Natural killer cell treated with Interleukin-12 subunit alpha and Interleukin-12 subunit beta and Interleukin-15 and Interleukin-18, amount 100 ng/mL, for 72 hours (primary cell): Measurements from ENCODE around the gene PARN. TPM values are rescaled to one million over a fixed set of nuclear protein-coding genes. Genes with fewer than 3 reads are reported as not detected.
"Not testable (repeated sequence)": the region's sequence is repeated elsewhere in the genome, so short reads cannot be mapped to it uniquely, and the experiment has no call there.

ENCODE experiments used
- ATAC-seq, 2 donors: fragments of 150-1000 bp; cut with Tn5 transposase in 1 of 2; sonication (Bioruptor Pico), chemical (Tn5 transposase) in 1 of 2; 2 replicates each; pipeline ENCODE4 v1.10.0; 2021
- DNase-seq: peaks from one replicate; pipeline ENCODE4 v3.0.0; 2022; ENCODE audit warnings: low spot score
- H3K27ac Mint-ChIP-seq, 2 donors: 1 replicate in 1 of 2; 2 replicates in 1 of 2; pipeline ENCODE4 v1.8.0; 2022; ENCODE audit warnings: mixed read lengths in 2 of 2, mild to moderate bottlenecking in 1 of 2, moderate library complexity in 1 of 2
- H3K27me3 Mint-ChIP-seq, 2 donors: 1 replicate in 1 of 2; 2 replicates in 1 of 2; pipeline ENCODE4 v1.8.0; 2022; ENCODE audit warnings: mixed read lengths in 2 of 2
- H3K36me3 Mint-ChIP-seq: one replicate; pipeline ENCODE4 v1.8.0; 2022; ENCODE audit warnings: mixed read lengths
- H3K4me1 Mint-ChIP-seq, 2 donors: 1 replicate in 1 of 2; 2 replicates in 1 of 2; pipeline ENCODE4 v1.8.0; 2022; ENCODE audit warnings: low read depth in 2 of 2, mixed read lengths in 2 of 2, mild to moderate bottlenecking in 1 of 2
- H3K4me3 Mint-ChIP-seq: one replicate; pipeline ENCODE4 v1.8.0; 2022; ENCODE audit warnings: mixed read lengths
- H3K9me3 Mint-ChIP-seq: 2 replicates; pipeline ENCODE4 v1.8.0; 2022; ENCODE audit warnings: mixed read lengths
- total RNA-seq, 2 donors: library from RNA; stranded (reverse); gene quantifications; one replicate each; pipeline ENCODE4 v1.2.3, GENCODE V29; 2022

The PARN gene
- total RNA-seq, 2 donors from 2014 or later: 25.4 to 50.4 TPM

DNA sequence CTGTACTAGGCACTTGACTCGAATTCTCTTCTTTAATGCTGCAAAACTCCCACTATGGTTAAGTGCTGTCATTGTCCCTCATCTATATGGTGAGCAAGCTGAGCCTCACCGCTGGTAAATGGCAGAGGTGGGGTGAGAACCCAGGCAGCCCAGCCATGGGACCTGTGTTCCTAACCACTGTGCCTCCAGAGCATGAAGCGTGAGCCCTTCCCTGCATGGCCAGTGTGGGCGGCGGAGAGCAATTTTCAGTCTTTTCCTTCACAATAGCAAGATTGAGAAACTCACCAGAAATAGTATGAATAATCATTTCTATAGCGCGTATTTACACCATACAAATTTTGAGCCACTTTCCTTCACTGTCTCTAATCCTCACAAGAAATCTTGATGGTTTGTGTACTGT is 11.9 kb upstream of the PARN start:
- peaks cover 5% of the 10 kb centered on the region for H3K36me3 Mint-ChIP-seq
- H3K4me3 Mint-ChIP-seq: no peak overlapping the region
- no peak overlapping the region for H3K27ac Mint-ChIP-seq
- H3K9me3 Mint-ChIP-seq: no peaks in the 10 kb centered on the region
- no peak for DNase-seq
- H3K27me3 Mint-ChIP-seq: no peaks in the 10 kb centered on the region
- ATAC-seq: peak in 1 of 2 donors; percentile 60
- peaks cover 12 to 15% of the 10 kb centered on the region in 2 donors for H3K4me1 Mint-ChIP-seq

DNA sequence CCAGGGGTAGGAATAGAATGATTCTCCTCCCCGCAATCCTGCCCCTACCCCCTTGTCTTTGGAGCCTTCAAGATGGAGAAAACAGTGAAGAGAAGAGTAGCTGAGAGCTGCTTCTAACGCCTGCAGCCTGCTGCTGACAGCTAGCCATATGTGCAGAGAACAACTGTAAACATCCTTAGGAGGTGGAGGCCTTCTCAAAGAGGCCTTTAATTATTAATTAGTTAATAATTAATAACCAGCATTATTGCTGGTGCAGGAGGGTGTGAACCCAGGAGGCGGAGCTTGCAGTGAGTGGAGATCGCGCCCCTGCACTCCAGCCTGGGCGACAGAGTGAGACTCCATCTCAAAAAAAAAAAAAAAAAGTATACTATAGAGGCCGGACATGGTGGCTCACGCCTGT is 11.1 kb upstream of the PARN start:
- Mint-ChIP-seq H3K4me1 (peaks cover 14 to 16% of the 10 kb centered on the region in 2 donors), H3K36me3 (peaks cover 5% of the 10 kb centered on the region), H3K4me3 (no peak overlapping the region), H3K27me3 (no peaks in the 10 kb centered on the region), H3K9me3 (no peaks in the 10 kb centered on the region), H3K27ac (no peak overlapping the region)
- ATAC-seq (no peak), DNase-seq (no peak)

DNA sequence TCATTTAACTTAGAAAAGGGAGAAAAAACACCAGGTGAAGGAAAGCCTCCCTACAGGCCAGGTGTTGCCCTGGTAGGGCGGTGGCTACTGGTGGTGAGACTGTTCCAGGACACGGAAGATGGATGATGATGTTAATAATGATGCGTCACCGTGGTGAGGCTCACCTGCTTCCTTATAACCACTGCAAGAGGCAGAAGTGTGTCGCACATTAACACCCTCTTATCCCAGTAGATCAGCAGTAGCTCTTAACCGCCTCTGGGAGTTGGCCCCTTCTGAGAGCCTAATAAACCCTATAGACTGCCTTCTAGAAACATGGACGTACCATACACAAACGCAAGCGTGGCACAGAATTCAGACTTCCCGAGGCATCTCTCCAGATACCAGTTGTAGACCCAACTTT is 10.5 kb upstream of the PARN start:
- no peaks in the 10 kb centered on the region for H3K9me3 Mint-ChIP-seq
- H3K4me3 Mint-ChIP-seq: no peak overlapping the region
- H3K4me1 Mint-ChIP-seq: peaks cover 19 to 21% of the 10 kb centered on the region in 2 donors
- DNase-seq: no peak
- no peak for ATAC-seq
- peaks cover 5% of the 10 kb centered on the region for H3K36me3 Mint-ChIP-seq
- H3K27ac Mint-ChIP-seq: no peak overlapping the region
- H3K27me3 Mint-ChIP-seq: no peaks in the 10 kb centered on the region

DNA sequence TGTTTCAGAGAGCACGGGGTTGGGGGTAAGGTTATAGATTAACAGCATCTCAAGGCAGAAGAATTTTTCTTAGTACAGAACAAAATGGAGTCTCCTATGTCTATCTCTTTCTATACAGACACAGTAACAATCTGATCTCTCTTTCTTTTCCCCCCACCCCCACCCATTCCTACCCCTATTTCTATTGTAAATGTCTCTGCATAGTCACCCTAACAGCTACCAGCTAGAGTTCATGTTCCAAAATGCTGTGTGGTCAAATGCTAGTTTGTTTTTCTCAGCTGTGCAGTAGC is 6.8 kb upstream of the PARN start:
- H3K27me3 Mint-ChIP-seq, H3K4me3 Mint-ChIP-seq, H3K9me3 Mint-ChIP-seq, H3K36me3 Mint-ChIP-seq, ATAC-seq, H3K27ac Mint-ChIP-seq, DNase-seq: not testable (repeated sequence)
- H3K4me1 Mint-ChIP-seq: peaks cover 33 to 37% of the 10 kb centered on the region in 2 donors

DNA sequence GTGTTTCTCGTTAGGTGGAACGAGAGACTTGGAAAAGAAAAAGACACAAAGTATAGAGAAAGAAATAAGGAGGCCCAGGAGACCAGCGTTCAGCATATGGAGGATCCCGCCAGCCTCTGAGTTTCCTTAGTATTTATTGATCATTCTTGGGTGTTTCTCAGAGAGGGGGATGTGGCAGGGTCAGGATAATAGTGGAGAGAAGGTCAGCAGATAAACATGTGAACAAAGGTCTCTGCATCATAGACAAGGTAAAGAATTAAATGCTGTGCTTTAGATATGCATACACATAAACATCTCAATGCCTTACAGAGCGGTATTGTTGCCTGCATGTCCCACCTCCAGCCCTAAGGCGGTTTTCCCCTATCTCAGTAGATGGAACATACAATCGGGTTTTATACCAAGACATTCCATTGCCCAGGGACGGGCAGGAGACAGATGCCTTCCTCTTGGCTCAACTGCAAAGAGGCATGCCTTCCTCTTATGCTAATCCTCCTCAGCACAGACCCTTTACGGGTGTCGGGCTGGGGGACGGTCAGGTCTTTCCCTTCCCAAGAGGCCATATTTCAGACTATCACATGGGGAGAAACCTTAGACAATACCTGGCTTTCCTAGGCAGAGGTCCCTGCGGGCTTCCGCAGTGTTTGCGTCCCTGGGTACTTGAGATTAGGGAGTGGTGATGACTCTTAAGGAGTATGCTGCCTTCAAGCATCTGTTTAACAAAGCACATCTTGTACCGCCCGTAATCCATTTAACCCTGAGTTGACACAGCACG is 6.3 kb upstream of the PARN start:
- Mint-ChIP-seq H3K4me3 (peak overlapping the region; percentile 22), H3K27ac (peak overlapping the region in 1 of 2 donors; percentile 5), H3K4me1 (peaks cover 32 to 37% of the 10 kb centered on the region in 2 donors)

DNA sequence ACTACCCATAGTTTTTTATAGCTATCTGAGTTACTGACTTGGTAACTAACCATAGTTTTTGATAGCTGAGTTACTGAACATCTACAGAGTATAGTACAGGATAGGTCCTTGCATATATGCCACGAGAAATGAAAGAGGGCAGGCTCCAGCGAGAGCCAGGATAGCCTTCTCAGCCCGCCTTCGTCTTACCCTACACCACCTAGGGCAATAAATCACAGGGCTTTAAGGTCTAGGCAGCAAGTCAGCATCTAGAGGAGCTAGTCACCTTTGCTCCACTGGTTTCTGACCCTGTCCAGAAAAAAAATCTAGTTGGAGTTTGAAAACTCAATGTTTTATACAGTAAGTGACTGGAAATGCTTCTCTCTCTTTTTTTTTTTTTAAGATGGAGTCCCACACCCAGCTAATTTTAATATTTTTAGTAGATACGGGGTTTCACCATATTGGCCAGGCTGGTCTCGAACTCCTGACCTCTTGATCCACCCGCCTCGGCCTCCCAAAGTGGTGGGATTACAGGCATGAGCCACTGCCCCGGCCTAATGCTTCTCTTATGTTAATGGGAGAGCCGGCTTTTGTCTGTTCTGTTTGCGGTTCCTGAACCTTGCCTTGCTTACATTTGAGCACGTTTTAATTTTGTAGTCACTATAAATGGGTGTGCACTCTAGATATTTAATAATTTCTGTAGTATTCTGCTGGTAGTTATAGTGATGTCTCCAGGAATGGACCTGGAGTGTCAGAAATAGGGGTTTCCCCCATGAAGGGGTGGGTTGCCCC is 5.5 kb upstream of the PARN start:
- peak overlapping the region in 1 of 2 donors; percentile 5 for H3K27ac Mint-ChIP-seq
- no peaks in the 10 kb centered on the region for H3K9me3 Mint-ChIP-seq
- H3K4me3 Mint-ChIP-seq: peak overlapping the region; percentile 22
- no peaks in the 10 kb centered on the region for H3K27me3 Mint-ChIP-seq
- peaks cover 25 to 39% of the 10 kb centered on the region in 2 donors for H3K4me1 Mint-ChIP-seq
- peaks cover 5% of the 10 kb centered on the region for H3K36me3 Mint-ChIP-seq
- no peak for DNase-seq
- ATAC-seq: no peak

More for the DNA sequence above, 6.3 kb upstream of the PARN start:
- not testable (repeated sequence) for DNase-seq, H3K36me3 Mint-ChIP-seq, ATAC-seq, H3K27me3 Mint-ChIP-seq, H3K9me3 Mint-ChIP-seq

DNA sequence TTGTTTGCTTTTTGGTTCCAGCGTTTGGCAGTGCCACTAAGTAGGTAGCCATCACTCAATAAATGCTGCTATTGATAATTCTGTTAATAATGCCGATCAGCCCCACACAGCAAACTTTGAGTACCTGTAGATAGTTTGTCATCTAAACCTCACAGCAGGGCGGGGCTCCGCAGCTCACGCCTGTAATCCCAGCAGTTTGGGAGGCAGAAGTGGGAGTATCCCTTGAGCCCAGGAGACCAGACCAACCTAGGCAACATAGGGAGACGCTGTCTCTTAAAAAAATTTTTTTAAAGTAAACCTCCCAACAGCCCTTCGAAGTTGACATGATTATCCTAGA is 4.3 kb upstream of the PARN start:
- Mint-ChIP-seq H3K27ac (peak overlapping the region; percentile 95 to 97), H3K36me3 (peaks cover 6% of the 10 kb centered on the region), H3K4me3 (peak overlapping the region; percentile 93), H3K4me1 (peaks cover 26 to 35% of the 10 kb centered on the region in 2 donors), H3K27me3 (no peaks in the 10 kb centered on the region), H3K9me3 (no peaks in the 10 kb centered on the region)
- DNase-seq (no peak), ATAC-seq (no peak)

DNA sequence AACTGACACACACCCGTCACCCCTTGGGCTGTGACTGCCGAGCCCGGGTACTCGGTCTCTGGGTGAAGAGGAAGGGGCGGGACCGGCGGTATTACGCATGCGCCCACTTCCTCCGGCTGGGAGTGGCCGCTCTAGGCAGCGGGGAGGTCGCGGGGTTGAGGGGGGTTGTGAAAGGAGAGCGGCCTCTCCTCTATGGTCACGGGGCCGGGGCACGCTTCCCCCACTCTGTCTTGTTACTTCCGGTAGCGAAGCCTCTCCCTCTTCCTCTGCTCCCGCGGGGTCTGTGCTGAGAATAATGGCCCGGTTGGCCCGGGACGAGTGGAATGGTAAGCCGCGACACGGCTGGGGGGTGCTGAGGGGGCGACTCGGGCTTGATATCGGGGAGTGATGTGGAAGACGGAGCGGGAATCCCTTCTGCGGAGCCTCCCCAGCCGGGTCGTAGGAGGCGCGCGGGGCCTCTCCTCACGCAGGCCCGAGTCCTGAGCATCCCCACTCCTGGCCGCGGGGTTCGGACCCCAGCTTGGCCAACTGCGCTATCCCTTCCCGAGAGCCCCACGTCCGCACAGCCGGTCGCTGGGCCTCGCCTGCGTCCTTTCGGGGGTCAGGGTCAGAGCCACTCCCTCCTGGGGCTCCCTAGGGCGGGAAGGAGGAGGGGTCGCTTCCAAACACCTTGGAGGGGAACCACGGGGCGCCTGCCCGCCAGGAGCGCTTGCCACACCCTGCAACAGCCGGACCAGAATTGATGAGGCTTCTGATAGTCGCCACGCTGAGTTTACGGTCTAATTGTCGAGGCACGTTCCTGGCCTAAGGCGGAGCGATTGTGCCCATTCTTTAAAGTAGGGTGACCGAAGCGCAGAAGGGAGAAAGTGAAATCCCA is 2.9 kb upstream of the PARN start, which contains the start of gene BFAR:
Gene BFAR, plus strand, starts transcription at position 259 of the 877 bp plus-strand sequence. CDS start 11,396 bp downstream, outside the sequence.
- Mint-ChIP-seq H3K27ac (peak within 1 kb of the TSS; percentile 95 to 97), H3K9me3 (no peaks in the 10 kb centered on the region), H3K4me1 (peaks cover 34 to 43% of the 10 kb centered on the region in 2 donors), H3K36me3 (peaks cover 6% of the 10 kb centered on the region), H3K27me3 (no peaks in the 10 kb centered on the region), H3K4me3 (peak within 1 kb of the TSS; percentile 93)
- DNase-seq (peak; percentile 99), ATAC-seq (peak; percentile 88 to 91)

DNA sequence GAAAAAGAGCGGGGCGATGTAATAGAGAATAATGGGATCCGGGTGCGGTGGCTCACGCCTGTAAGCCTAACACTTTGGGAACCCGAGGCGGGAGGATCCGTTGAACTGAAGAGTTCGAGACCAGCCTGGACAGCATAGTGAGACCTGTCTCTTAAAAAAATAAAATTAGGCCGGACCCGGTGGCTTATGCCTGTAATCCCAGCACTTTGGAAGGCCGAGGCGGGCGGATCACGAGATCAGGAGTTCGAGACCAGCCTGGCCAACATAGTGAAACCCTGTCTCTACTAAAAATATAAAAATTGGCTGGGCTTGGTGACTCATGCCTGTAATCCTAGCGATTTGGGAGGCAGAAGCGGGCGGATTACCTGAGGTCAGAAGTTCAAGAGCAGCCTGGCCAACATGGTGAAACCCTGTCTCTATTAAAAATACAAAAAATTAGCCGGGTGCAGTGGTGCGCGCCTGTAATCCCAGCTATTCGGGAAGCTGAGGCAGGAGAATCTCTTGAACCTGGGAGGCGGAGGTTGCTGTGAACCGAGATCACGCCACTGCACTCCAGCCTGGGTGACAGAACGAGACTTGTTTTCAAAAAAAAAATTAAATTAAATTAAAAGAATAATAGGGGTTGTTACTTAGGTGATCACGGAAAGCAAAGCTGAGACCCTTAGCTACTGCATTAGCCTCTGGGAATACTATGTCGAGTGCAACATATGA is 715 bp upstream of the PARN start:
- H3K27me3 Mint-ChIP-seq, H3K9me3 Mint-ChIP-seq, H3K36me3 Mint-ChIP-seq, ATAC-seq, DNase-seq: not testable (repeated sequence)
- peak overlapping the region; percentile 95 to 97 for H3K27ac Mint-ChIP-seq
- H3K4me1 Mint-ChIP-seq: peaks cover 28 to 36% of the 10 kb centered on the region in 2 donors
- peak overlapping the region; percentile 93 for H3K4me3 Mint-ChIP-seq

DNA sequence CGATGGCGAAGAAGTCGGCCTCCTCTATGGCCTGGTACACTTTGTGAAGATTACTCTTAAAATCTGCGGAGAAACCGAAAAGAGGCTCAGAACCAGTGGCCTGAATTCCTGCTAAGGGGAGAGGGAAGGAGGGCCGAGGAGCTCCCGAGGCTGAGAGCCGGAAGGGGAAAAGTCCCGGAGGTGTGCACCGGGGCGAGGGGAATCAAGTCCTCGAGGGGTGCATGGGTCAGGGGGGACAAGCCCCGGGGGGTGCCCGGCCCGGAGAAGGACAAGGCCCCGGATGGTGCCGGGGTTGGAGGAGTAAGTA is 495 bp downstream of the PARN start:
- DNase-seq: peak; percentile 59
- Mint-ChIP-seq H3K9me3 (no peaks in the 10 kb centered on the region), H3K4me1 (peaks cover 20 to 31% of the 10 kb centered on the region in 2 donors), H3K36me3 (peaks cover 6% of the 10 kb centered on the region), H3K4me3 (peak overlapping the region; percentile 90), H3K27ac (peak overlapping the region; percentile 95 to 97), H3K27me3 (no peaks in the 10 kb centered on the region)
- ATAC-seq: peak in 1 of 2 donors; percentile 0

DNA sequence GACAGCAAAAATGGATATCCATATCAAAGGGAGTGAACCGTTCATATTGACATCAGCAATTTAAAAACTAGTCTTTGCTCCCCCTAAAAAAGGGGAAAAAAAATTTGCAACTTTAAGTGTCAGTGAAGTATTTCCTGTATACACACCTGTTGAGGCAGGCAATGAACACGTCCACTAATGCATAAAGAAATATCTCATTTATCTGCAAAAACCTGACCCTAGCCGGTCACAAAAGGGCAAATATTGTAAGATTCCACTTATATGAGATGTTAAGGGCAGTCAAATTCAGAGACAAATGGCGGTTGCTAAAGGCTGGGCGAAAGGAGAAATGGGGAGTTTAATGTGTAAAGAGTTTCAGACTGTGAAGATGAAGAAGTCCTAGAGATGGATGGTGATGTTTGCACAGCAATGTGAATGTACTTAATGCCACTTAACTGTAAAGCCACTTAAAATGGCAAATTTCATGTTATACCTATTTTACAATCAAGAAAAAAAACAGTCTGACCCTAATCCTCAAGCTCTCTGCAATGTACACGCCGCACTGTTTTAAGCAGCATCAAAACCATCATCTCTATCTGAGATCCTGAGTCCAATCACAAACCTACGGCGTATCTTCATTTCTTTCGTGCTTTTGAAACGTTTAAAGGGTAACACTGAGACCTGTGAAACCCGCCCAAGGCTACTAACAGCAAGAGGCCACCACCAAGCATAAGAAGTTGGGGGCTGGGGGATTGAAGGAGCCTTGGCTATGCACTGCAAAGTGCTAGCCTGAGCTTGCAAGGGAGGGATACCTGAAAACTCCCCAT is 1.1 kb downstream of the PARN start:
- H3K4me1 Mint-ChIP-seq: peaks cover 15 to 25% of the 10 kb centered on the region in 2 donors

DNA sequence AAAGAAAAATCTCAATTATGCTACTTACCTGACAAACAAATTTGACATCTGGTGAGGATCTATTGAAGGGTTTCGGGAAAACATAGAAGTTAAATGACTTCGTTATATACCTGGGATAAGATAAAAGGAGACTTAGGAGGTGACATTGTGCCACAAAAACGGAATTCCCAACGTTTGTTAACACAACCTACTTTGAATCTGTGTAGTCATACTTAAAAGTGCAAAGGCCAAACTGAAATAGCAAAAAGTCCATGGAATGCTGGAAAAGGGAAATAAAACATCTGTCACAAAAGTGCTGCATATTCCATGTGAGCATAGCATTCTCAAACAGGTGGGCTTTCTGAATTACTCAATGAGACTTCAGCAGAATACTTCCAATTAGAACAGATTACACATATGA is 3.0 kb downstream of the PARN start:
- Mint-ChIP-seq H3K36me3 (peaks cover 6% of the 10 kb centered on the region), H3K27ac (peak overlapping the region in 1 of 2 donors; percentile 64), H3K4me3 (no peak overlapping the region), H3K9me3 (no peaks in the 10 kb centered on the region), H3K27me3 (no peaks in the 10 kb centered on the region), H3K4me1 (peaks cover 14 to 18% of the 10 kb centered on the region in 2 donors)
- no peak for DNase-seq
- no peak for ATAC-seq

More for the DNA sequence above, 1.1 kb downstream of the PARN start:
- DNase-seq (no peak), ATAC-seq (no peak)
- Mint-ChIP-seq H3K9me3 (no peaks in the 10 kb centered on the region), H3K4me3 (peak overlapping the region; percentile 90), H3K27me3 (no peaks in the 10 kb centered on the region), H3K27ac (peak overlapping the region; percentile 95 to 97), H3K36me3 (peaks cover 6% of the 10 kb centered on the region)
